ENCODE measurements around the gene TOR1AIP2.

Gene TOR1AIP2

DNA sequence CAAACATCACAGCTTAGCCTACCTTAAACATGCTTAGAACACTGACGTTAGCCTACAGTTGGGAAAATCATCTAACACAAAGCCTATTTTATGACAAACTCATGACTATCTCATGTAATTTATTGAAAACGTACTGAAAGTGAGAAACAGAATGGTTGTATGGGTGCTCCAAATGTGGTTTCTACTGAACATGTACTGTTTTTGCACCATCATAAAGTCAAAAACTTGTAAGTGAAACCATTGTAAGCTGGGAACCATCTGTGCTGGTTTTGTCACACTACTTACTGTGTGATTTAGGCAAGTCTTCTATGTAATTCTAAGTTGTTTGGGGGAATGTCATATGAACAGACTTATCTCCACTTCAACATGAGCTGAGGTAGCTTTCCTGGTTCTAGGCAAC, 55.5 kb downstream of the TOR1AIP2 start:
- no peak for DNase-seq (ENCODE audit: low read depth, low spot score)
- in situ Hi-C loops (cut with HindIII; ENCODE audit: low sequenced_read_pairs) = no loop called here
- TF ChIP-seq, protein P1, sequence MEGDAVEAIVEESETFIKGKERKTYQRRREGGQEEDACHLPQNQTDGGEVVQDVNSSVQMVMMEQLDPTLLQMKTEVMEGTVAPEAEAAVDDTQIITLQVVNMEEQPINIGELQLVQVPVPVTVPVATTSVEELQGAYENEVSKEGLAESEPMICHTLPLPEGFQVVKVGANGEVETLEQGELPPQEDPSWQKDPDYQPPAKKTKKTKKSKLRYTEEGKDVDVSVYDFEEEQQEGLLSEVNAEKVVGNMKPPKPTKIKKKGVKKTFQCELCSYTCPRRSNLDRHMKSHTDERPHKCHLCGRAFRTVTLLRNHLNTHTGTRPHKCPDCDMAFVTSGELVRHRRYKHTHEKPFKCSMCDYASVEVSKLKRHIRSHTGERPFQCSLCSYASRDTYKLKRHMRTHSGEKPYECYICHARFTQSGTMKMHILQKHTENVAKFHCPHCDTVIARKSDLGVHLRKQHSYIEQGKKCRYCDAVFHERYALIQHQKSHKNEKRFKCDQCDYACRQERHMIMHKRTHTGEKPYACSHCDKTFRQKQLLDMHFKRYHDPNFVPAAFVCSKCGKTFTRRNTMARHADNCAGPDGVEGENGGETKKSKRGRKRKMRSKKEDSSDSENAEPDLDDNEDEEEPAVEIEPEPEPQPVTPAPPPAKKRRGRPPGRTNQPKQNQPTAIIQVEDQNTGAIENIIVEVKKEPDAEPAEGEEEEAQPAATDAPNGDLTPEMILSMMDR (IDR thresholded peaks at IDR 0.05; ENCODE audit: low read depth, low read length) = no peak

DNA sequence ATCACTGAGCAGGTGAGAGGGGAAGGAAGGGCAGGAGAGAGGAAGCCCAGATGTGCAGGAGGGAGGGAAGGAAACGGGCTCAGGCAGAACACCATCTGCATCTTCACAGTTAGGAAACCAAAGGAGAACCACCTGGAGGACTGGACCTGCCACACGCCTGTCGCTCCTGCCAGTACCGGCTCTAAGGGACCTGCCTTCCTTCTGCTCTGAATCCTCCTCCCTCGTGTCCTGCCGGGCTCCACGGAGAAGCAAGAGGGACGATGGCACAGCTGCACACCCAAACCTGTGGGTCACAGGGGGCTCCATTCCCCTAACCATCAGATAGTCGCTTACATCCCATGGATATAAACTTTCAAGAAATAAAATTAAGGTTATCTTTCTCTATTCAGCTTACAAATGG, 56.1 kb downstream of the TOR1AIP2 start:
- no peak for DNase-seq (ENCODE audit: low read depth, low spot score)
- TF ChIP-seq, protein P1 (IDR thresholded peaks at IDR 0.05; ENCODE audit: low read depth, low read length) = no peak
- H3K4me3 ChIP-seq (ENCODE audit: low read depth, low read length) = no peak overlapping the region
- in situ Hi-C loops (cut with HindIII; ENCODE audit: low sequenced_read_pairs) = no loop called here

More for the DNA sequence above, 55.5 kb downstream of the TOR1AIP2 start:
- H3K4me3 ChIP-seq (ENCODE audit: low read depth, low read length) = no peak overlapping the region

DNA sequence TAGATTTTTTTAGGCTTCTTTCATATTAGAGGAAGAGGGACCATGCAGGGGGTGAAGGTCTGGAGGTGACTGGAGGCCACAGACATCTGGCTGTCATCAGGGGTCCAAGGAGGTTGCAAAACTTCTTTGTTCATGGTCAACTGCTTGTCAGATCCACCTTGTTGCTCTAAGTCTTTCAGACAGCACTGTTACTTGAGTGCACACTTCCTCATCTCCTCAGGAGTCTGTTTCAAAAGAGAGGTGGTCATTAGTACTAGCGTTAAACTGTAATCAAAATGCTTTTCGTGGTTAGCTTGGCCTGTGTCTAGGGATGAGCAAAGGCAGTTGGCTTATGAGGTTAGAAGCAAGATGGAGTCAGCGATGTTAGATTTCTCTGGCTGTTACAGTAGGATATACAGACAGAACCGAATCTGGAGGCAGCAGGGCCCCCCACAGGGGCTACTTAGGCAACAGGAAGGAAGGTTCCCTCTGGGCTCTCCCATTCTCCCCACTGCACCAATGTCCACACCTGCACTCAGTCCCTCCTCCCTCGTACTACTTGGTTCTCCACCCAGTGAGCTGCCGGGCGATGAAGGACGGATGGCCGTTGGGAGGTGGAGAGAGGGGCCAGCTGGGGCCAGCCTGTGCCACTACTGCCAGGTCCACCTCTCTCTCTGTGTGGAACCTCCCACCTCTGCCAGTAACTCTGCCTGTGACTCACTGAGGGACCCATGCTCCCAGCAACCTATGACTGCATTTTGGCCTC, 57.2 kb downstream of the TOR1AIP2 start:
- in situ Hi-C loops (cut with HindIII; ENCODE audit: low sequenced_read_pairs) = no loop called here
- TF ChIP-seq, protein P1 (IDR thresholded peaks at IDR 0.05; ENCODE audit: low read depth, low read length) = no peak
- no peak overlapping the region for H3K4me3 ChIP-seq (ENCODE audit: low read depth, low read length)
- no peak for DNase-seq (ENCODE audit: low read depth, low spot score)

DNA sequence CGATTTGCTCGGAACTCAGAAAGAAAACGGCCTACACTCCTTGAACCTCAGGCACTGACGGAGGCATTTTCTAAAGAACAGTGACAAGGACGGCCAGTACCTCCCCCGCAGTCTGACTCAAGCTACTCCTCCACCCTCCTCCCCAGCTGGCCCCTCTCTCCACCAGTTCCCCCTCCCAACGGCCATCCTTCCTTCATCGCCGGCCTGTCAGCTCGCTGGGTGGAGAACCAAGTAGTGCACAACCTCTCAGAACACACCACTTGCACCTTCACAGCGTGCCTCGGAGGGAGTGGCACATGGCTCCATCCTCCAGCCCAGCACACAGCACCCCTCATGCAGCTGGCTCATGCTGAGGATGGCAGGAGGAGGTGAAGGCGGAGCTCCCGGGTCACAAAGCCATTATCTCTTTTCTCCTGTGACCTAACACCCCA, 58.8 kb downstream of the TOR1AIP2 start:
- H3K4me3 ChIP-seq (ENCODE audit: low read depth, low read length) = no peak overlapping the region
- in situ Hi-C loops (cut with HindIII; ENCODE audit: low sequenced_read_pairs) = no loop called here

DNA sequence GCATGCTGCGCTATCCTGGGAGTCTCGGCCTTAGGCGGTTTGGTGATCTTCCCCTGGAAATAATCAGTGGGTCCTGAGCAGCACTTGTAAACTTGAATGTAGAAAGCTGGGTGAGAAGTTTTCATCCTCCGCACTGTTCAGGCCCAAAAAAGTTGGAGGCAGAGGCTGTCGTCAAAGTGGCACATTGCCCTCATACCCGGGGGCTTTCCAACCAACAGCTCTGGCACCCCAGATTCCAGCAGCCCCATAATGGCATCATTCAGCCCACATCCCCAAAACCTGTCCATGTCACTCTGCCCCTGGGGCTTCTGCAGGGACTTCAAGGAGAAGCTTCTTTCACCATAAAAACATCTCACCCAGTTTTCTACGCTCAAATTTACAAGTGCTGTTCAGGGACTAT, 59.3 kb downstream of the TOR1AIP2 start:
- in situ Hi-C loops (cut with HindIII; ENCODE audit: low sequenced_read_pairs) = no loop called here
- TF ChIP-seq, protein P1 (IDR thresholded peaks at IDR 0.05; ENCODE audit: low read depth, low read length) = no peak
- no peak for DNase-seq (ENCODE audit: low read depth, low spot score)
- H3K4me3 ChIP-seq (ENCODE audit: low read depth, low read length) = no peak overlapping the region

More for the DNA sequence above, 58.8 kb downstream of the TOR1AIP2 start:
- TF ChIP-seq, protein P1 (IDR thresholded peaks at IDR 0.05; ENCODE audit: low read depth, low read length) = no peak
- no peak for DNase-seq (ENCODE audit: low read depth, low spot score)

DNA sequence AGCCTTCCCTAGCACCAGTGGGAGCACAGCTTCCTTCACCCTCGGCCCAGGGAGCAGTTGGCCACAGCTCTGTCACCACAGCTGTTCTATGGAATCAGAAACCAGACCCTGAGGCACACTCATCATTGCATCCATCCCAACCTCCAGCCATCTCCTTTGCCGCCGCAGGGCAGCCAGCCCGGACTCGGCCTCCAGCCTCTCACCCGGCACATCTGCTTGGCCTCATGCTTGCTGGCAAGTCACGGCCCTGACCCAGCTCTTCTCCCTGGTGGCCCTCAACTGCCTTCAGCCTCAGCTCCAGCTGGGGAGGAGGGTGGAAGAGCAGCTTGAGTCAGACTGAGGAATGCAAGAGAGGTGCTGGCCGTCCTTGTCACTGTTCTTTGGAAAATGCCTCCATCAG, 59.8 kb downstream of the TOR1AIP2 start:
- TF ChIP-seq, protein P1 (IDR thresholded peaks at IDR 0.05; ENCODE audit: low read depth, low read length) = no peak
- no peak overlapping the region for H3K4me3 ChIP-seq (ENCODE audit: low read depth, low read length)
- in situ Hi-C loops (cut with HindIII; ENCODE audit: low sequenced_read_pairs) = no loop called here
- no peak for DNase-seq (ENCODE audit: low read depth, low spot score)
